Breast epithelium (tissue), 3 donors: ENCODE data around the gene DSG2.

Experiments used
- CTCF ChIP-seq, 3 donors: fragments of 450-650 bp; IDR thresholded peaks; one replicate each; pipeline ENCODE4 v1.5.1; 2016 to 2017; ENCODE audit warnings: antibody characterized with exemption in 3 of 3, mild to moderate bottlenecking in 3 of 3, moderate library complexity in 3 of 3
- POLR2A ChIP-seq: fragments of 450-650 bp; IDR thresholded peaks from one replicate; pipeline ENCODE4 v1.6.1; 2016; ENCODE audit warnings: antibody characterized with exemption, mild to moderate bottlenecking, moderate library complexity
- POLR2AphosphoS5 ChIP-seq, 3 donors: sonication (generic); formaldehyde crosslinking; IDR thresholded peaks; one replicate each; pipeline ENCODE4 v1.6.1; 2017; ENCODE audit warnings: antibody characterized with exemption in 3 of 3

GRCh38 chr18:31562726-31563125 lies 64.7 kb downstream of the DSG2 start:
- TF ChIP-seq CTCF (IDR thresholded peaks at IDR 0.05) (no peak), POLR2A (no peak), POLR2AphosphoS5 (IDR thresholded peaks at IDR 0.05) (no peak)
